ENCODE data around the gene NAPB. TPM values are rescaled to one million over a fixed set of nuclear protein-coding genes. Genes with fewer than 3 reads are reported as not detected.

NAPB gene
- total and polyA plus RNA-seq, 10 of the 15 experiments (the other 5 are each of a cell fraction or from before 2014, with no cell fraction given): 2.1 to 15.9 (median 7.2) TPM

DNA sequence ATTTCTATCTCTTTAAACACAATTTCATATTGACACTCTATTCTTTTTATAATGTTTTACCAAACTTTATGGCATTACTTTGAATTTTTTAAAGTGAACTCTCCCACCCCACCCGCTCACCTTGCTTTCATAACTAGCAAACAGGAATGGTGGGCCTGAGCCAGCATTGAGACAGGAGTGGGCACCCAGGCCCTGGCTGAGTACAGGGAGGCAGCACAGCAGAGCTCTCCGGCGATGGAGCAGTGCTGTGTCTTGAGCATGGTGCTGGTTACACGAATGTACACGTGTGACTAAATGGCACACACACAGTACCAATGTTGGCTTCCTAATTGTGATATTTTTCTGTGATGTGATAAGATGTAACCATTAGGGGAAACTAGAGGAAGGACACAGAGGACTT lies 26.9 kb upstream of the NAPB start:
- Histone ChIP-seq H3K36me3 (ENCODE audit: control insufficient read depth in 2 of 2, insufficient read depth in 2 of 2, low read length in 1 of 2) (no peaks in the 10 kb centered on the region), H3K9ac (ENCODE audit: control insufficient read depth, insufficient read depth, low read length) (no peak overlapping the region), H3K4me3 (no peak overlapping the region), H3K27ac (ENCODE audit: control insufficient read depth, insufficient read depth) (no peak overlapping the region), H3K27me3 (replicated peaks in 1 of 2; ENCODE audit: control insufficient read depth in 2 of 2, insufficient read depth in 2 of 2, low read length in 1 of 2) (no peaks in the 10 kb centered on the region), H2AFZ (ENCODE audit: control insufficient read depth, low read depth, low read length) (no peak overlapping the region), H3K9me3 (replicated peaks; ENCODE audit: control insufficient read depth, insufficient read depth, low read length) (no peaks in the 10 kb centered on the region), H4K20me1 (ENCODE audit: control insufficient read depth, insufficient read depth) (no peaks in the 10 kb centered on the region), H3K4me2 (ENCODE audit: control insufficient read depth, insufficient read depth) (no peak overlapping the region), H3K79me2 (ENCODE audit: control insufficient read depth, insufficient read depth, low read length) (no peaks in the 10 kb centered on the region), H3K4me1 (ENCODE audit: control insufficient read depth, insufficient read depth, low read length) (no peaks in the 10 kb centered on the region)
- no peak for ATAC-seq
- ChIA-PET SMC1A (ENCODE audit: uncharacterized antibody, unreplicated experiment) (interaction anchor here (1.9 kb wide), 1 partner anchor 98 kb away, joined by 8 read pairs; the partner anchor contains the start of gene NXT1), RAD21 (ENCODE audit: unreplicated experiment) (interaction anchor here (1.8 kb wide), 1 partner anchor 756 kb away, joined by 4 read pairs; no protein-coding TSS in a partner anchor), POLR2A (interaction anchor here (1.0 kb wide), 1 partner anchor 25 kb away, joined by 4 read pairs; no protein-coding TSS in a partner anchor), CTCF (interaction anchor here (1.6 kb wide), 1 partner anchor 31 kb away, joined by 4 read pairs; no protein-coding TSS in a partner anchor)
- WGBS (ENCODE audit: insufficient coverage, insufficient replicate concordance, low lambda C conversion rate, missing lambda C conversion rate): 41% methylated on average over 5 of the region's 5 CpGs
- BruUV-seq (replicated peaks): no TSS peak
- no peak for DNase-seq (ENCODE audit: low read depth, low spot score)
- FAIRE-seq: no peak
- in situ Hi-C loops (cut with MboI): no loop called here
- intact Hi-C loops (cut with micrococcal nuclease; ENCODE audit: unreplicated experiment): no loop called here
- TF ChIP-seq STAT3 (IDR thresholded peaks at IDR 0.05; ENCODE audit: low read depth, low read length): no peak
- TF ChIP-seq, protein P1, sequence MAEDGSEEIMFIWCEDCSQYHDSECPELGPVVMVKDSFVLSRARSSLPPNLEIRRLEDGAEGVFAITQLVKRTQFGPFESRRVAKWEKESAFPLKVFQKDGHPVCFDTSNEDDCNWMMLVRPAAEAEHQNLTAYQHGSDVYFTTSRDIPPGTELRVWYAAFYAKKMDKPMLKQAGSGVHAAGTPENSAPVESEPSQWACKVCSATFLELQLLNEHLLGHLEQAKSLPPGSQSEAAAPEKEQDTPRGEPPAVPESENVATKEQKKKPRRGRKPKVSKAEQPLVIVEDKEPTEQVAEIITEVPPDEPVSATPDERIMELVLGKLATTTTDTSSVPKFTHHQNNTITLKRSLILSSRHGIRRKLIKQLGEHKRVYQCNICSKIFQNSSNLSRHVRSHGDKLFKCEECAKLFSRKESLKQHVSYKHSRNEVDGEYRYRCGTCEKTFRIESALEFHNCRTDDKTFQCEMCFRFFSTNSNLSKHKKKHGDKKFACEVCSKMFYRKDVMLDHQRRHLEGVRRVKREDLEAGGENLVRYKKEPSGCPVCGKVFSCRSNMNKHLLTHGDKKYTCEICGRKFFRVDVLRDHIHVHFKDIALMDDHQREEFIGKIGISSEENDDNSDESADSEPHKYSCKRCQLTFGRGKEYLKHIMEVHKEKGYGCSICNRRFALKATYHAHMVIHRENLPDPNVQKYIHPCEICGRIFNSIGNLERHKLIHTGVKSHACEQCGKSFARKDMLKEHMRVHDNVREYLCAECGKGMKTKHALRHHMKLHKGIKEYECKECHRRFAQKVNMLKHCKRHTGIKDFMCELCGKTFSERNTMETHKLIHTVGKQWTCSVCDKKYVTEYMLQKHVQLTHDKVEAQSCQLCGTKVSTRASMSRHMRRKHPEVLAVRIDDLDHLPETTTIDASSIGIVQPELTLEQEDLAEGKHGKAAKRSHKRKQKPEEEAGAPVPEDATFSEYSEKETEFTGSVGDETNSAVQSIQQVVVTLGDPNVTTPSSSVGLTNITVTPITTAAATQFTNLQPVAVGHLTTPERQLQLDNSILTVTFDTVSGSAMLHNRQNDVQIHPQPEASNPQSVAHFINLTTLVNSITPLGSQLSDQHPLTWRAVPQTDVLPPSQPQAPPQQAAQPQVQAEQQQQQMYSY (CRISPR knock-in tag; IDR thresholded peaks at IDR 0.05): no peak
- TF ChIP-seq, protein P2, sequence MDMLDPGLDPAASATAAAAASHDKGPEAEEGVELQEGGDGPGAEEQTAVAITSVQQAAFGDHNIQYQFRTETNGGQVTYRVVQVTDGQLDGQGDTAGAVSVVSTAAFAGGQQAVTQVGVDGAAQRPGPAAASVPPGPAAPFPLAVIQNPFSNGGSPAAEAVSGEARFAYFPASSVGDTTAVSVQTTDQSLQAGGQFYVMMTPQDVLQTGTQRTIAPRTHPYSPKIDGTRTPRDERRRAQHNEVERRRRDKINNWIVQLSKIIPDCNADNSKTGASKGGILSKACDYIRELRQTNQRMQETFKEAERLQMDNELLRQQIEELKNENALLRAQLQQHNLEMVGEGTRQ (IDR thresholded peaks at IDR 0.05; ENCODE audit: borderline replicate concordance, low read depth, low read length): no peak
- TF ChIP-seq, protein P3, sequence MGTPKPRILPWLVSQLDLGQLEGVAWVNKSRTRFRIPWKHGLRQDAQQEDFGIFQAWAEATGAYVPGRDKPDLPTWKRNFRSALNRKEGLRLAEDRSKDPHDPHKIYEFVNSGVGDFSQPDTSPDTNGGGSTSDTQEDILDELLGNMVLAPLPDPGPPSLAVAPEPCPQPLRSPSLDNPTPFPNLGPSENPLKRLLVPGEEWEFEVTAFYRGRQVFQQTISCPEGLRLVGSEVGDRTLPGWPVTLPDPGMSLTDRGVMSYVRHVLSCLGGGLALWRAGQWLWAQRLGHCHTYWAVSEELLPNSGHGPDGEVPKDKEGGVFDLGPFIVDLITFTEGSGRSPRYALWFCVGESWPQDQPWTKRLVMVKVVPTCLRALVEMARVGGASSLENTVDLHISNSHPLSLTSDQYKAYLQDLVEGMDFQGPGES (IDR thresholded peaks at IDR 0.05): no peak
- no peak for TF ChIP-seq RB1 (IDR thresholded peaks at IDR 0.05; ENCODE audit: borderline replicate concordance)
- TF ChIP-seq RFX5 (IDR thresholded peaks at IDR 0.05; ENCODE audit: low read depth, low read length): no peak
- no peak for TF ChIP-seq NFYB (IDR thresholded peaks at IDR 0.05; ENCODE audit: insufficient read depth, low read depth, low read length)
- TF ChIP-seq, protein P4, sequence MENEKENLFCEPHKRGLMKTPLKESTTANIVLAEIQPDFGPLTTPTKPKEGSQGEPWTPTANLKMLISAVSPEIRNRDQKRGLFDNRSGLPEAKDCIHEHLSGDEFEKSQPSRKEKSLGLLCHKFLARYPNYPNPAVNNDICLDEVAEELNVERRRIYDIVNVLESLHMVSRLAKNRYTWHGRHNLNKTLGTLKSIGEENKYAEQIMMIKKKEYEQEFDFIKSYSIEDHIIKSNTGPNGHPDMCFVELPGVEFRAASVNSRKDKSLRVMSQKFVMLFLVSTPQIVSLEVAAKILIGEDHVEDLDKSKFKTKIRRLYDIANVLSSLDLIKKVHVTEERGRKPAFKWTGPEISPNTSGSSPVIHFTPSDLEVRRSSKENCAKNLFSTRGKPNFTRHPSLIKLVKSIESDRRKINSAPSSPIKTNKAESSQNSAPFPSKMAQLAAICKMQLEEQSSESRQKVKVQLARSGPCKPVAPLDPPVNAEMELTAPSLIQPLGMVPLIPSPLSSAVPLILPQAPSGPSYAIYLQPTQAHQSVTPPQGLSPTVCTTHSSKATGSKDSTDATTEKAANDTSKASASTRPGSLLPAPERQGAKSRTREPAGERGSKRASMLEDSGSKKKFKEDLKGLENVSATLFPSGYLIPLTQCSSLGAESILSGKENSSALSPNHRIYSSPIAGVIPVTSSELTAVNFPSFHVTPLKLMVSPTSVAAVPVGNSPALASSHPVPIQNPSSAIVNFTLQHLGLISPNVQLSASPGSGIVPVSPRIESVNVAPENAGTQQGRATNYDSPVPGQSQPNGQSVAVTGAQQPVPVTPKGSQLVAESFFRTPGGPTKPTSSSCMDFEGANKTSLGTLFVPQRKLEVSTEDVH (IDR thresholded peaks at IDR 0.05; ENCODE audit: low read depth, partially characterized antibody): no peak
- TF ChIP-seq POLR2AphosphoS2 (IDR thresholded peaks at IDR 0.05; ENCODE audit: low read depth, low read length): no peak
- TF ChIP-seq, protein P5, sequence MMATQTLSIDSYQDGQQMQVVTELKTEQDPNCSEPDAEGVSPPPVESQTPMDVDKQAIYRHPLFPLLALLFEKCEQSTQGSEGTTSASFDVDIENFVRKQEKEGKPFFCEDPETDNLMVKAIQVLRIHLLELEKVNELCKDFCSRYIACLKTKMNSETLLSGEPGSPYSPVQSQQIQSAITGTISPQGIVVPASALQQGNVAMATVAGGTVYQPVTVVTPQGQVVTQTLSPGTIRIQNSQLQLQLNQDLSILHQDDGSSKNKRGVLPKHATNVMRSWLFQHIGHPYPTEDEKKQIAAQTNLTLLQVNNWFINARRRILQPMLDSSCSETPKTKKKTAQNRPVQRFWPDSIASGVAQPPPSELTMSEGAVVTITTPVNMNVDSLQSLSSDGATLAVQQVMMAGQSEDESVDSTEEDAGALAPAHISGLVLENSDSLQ (IDR thresholded peaks at IDR 0.05): no peak
- no peak for TF ChIP-seq CREM (IDR thresholded peaks at IDR 0.05; ENCODE audit: low read depth)
- no peak for TF ChIP-seq MLLT1 (IDR thresholded peaks at IDR 0.05)

Data from GM12878 (cell line).